Measurements from ENCODE around the gene POLK. TPM values are rescaled to one million over a fixed set of nuclear protein-coding genes. Genes with fewer than 3 reads are reported as not detected.

POLK gene
- total and polyA plus RNA-seq, 2 of the 13 experiments (the other 11 are each of a cell fraction or from before 2014, with no cell fraction given) = 8.6 to 11.7 TPM

GRCh38 chr5:75510836-75511434 is 756 bp upstream of the POLK start (continued):
- peak; percentile 49; the same call in 1 of the 2 replicates for TF ChIP-seq DZIP1 (CRISPR knock-in tag; IDR thresholded peaks at IDR 0.05)
- 0 out of 2 replicates have a peak, but pooled peaks have one; percentile 64 for TF ChIP-seq ZNF280D (CRISPR knock-in tag; IDR thresholded peaks at IDR 0.05)
- 0 out of 2 replicates have a peak, but pooled peaks have one; percentile 49 for TF ChIP-seq ETS1 (CRISPR knock-in tag; IDR thresholded peaks at IDR 0.05)
- peak; percentile 64; the same call in 1 of the 2 replicates for TF ChIP-seq ZNF891 (CRISPR knock-in tag; IDR thresholded peaks at IDR 0.05)
- TF ChIP-seq ERF (CRISPR knock-in tag; IDR thresholded peaks at IDR 0.05) = peak; percentile 24; the same call in 1 of the 2 replicates
- TF ChIP-seq CTCF (CRISPR knock-in tag; IDR thresholded peaks at IDR 0.05) = peak; percentile 21; the same call in 1 of the 2 replicates
- TF ChIP-seq ZNF777 (CRISPR knock-in tag; IDR thresholded peaks at IDR 0.05) = peak; percentile 36; the same call in 1 of the 2 replicates
